Left forelimb (tissue), 1 donor: Measurements from ENCODE around the gene COL19A1.
"Not testable (repeated sequence)": the region's sequence is repeated elsewhere in the genome, so short reads cannot be mapped to it uniquely, and the experiment has no call there.

Experiments used
- DNase-seq: peaks from one replicate; pipeline ENCODE4 v3.0.0-alpha.2; 2018; ENCODE audit warnings: low spot score

COL19A1 gene

DNA sequence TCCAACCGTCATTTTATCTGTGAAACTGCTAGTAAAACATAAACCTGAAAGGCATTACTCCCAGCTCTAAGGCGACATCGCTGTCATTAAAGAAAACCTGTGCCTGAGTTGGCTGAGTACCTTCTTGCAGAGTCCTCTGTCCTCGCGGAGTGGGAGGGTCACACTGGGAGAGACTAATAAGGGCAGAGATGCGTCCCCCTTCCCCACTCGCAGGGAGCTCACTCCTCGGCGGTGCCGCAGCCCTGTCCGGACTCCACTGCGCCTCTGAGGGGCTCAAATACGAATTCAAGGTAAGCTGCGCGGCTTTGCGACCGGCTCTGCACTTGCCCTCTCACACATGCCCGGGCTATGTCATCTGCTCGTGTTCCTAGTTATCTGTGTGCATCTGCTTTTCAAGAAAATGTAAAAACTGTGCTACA lies at the start of gene COL19A1:
COL19A1 (plus strand) TSS at position 206 of the 419 bp plus-strand sequence. CDS start 13,012 bp downstream, outside the sequence.
- no peak for DNase-seq

DNA sequence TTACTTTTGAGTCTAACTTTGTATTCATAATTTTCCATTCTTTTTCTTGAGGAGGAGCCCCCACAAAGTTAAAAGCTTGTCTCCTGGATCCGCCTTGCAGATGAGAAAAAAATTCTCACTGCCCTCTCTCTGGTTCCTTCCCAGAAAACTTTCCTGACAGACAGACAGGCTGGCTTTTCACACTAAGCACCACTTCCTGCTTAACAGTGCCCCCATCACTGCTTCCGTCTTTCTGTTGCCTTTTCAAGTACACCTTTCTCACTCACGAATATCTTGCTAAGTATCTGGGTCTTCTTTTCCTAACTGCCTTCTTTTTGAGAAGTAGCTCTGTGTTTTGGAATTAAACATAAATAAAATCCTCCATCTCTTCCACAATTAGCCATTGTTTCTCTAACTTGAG lies 49.8 kb upstream of the COL19A1 start:
- no peak for DNase-seq

DNA sequence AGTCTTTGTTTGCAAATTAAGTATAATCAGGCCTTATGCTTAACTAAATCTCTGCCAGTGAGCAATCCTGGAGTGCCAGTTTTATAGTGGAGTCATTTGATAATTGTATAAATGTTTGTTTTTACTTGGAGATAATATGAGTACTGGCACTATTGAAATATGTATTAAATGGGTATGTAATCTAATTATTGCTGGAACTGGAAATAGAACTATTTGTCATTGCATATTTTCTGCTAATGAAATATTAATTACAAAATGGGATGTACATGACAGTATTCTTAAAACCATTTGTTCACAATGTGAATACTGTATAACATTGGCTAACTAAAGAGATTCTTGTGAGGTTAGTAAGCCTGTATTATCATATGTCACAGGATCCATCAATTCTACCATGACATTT lies 49.0 kb upstream of the COL19A1 start:
- DNase-seq, result no peak

DNA sequence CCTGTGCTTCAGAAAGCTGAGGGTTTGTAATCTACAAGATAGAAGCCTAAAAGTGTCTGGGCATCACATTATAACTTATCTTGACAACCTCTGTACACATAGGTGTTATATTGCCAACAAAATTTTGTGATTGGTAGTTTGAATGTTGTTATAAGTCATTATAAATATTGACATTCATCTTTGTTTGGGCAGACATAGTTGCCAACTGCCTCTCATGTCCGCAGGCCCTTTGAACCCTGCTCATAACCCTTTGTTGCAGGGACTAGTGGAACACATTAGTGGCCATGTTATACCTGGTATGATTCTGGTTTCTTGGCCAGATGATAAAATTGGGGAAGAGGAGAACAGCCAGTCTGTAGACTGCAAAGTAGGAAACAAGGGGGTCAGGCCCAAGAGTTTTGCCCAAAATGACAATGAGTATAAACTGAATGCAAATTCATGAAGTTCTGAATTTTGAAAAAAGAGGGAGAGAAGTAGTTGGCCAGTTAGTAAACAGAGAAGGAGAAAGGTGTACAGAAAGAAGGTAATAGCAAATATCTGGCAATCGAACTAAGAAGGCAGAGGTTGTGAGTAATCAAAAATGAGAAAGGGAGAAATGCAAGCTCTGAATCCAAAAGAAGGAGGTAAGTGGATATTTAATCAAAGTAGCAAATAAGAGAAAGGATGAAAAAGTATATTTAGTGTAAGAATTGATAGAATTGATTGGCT lies 48.0 kb upstream of the COL19A1 start:
- DNase-seq, result no peak

DNA sequence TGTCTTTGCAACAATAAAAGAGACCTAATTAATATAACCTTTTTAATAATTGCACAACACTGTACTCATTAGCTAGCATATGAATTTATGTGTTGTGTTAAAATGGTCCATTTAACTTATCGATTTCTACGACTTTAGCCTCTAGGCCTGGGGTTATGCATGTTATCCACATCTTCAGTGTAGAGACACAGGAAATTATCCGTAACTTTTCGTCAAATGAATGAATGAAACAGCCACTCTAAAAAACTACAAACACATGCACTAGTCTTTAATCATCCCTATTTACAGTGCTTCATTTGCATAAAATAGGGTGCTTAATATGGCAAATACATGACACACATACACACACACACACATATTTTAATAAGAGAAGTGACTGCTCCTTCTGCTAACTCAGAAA lies 47.2 kb upstream of the COL19A1 start:
- DNase-seq, result no peak

DNA sequence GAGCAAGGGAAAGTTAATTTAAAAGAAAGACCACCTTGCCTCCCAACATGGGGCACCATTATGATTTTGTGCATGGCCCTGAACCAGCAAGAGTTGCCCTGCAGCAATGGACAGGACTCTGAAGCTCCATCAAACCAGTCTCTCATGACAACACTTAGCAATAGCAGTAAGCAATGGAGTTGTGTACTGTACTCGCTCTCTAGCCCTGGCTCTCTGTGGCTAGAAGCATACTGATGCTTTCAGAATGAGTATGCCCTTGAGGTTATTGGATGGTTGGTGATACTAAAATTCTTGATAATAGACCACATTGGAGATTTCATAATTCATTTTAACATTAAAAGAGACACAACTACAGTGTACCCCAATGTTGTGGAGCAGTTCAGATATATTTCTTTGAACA lies 46.3 kb upstream of the COL19A1 start:
- DNase-seq, result no peak

DNA sequence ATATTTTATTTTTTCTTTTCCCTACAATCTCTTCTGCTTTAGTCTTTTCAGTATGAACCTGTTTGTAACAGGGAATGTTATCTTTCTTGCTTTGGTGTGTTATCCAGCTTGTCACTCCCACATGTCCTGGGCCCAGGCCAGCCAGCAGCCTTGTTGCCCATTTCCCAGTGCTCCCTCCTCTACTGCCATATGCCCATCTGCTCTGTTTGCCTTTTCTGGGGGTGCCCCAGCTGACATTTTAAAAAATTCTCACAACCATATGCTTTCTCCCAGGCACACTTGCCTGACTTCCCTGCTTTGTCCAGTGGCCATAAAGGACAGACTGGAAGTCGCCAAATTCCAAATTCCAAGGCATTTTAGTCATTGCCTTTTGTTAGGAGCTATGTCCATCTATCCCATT lies 45.9 kb upstream of the COL19A1 start:
- DNase-seq, result no peak

DNA sequence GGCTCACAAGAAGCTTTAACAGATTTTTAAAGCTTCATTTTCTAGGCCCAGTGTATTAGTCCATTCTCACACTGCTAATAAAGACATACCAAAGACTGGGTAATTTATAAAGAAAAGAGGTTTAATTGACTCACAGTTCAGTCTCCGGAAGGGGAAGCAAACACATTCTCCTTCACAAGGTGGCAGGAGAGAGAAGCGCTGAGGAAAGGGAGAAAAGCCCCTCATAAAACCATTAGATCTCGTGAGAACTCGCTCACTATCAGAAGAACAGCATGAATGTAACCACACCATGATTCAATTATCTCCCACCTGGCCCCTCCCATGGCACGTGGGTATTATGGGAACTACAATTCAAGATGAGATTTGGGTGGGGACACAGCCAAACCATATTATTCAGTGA lies 42.0 kb upstream of the COL19A1 start:
- DNase-seq, result not testable (repeated sequence)

DNA sequence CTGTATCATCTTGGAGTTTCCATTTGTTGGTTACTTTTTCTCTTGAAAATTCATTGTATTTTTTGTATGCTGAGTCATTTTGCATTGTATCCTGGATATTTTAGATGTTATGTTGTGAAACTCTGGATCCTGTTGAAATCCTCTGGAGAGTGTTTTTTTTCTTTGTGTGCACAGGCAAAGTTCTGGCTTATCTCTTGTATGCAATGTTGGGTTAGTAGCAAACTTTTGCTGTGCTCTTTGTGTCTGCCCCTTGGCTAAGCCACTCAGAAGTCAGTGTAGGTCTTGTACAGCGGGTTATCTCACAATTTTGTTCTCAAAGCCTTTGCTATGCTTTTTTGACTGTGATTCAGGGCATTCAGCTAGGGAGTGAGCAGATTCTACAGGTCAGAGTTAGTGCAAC lies 40.5 kb upstream of the COL19A1 start:
- no peak for DNase-seq

DNA sequence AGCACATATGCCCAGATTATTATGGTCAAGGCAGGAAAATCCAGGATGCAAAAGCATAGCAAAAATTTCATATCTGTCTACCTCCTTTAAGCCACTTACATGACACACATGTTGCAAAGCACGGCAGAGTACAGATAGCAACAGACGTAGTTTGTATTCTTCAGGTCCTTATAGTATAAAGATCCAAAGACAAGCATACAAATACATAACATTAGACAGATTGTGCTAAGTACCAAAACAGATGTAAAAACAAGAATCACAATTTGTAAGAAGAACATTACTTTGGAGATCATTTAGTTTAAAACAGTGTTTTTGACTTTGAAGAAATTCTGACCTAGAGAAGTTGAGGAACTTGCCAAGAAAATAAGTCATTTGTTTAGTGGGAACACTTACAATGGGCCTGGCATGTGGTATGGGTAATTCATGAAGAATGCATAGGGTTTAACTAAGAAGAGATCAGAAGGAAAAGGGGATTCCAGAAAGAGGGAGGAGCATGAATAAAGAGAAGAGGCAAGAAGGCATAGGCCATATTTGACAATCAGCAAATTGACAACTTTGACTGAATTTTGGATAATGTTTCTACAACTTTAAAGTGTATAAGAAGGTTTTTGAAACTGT lies 39.0 kb upstream of the COL19A1 start:
- no peak for DNase-seq

DNA sequence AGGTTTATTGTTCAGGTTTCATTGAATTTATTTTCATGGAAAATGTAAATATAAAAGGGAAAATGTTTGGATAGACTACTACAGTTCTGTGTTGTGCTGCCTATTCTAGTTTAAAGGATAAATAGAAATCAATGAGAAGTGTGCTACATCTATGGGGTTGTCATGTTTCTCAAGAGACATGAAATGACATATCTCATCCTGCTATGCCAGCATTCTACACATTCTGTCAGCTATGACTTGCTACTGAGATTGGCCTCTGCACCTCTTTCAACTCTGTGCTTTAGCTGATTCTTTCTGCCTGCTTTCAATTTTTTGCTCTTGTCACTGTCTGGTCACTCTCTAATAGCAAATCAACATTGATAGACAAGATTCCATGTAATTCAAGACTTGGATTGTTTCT lies 33.8 kb upstream of the COL19A1 start:
- no peak for DNase-seq

DNA sequence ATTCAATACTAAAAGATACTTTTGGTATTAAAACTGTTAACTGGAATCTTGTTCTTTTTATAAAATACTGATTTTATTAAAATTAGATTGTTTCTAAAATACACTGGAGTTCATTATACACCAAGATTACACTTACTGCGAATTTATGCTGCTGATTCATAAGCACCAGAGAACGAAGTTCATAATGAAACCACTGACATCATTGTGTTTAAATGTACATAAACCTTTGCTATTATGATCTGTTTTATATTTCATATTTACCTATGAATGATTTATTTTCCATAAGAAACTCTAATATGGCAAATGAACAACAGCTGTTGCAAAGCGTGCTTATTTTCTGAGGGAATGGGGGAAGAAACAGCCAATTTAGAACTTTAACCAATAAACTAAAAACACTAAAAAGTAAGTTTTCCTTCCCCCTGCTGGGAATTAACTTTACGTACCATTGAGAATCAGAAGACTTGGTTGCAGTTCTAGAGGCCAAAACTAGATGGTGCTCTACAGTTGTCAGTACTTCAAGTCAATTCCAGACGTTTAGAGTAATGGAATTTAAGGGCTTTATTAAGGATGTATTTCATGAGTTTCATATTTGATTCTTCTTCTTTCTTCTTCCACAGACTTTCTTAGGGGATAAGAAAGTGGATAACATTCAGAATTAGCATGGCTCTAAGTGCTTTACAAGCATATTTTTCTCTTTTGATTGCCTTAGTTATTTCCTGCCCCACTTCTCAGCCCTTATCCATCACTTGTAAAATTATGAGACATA lies 30.8 kb upstream of the COL19A1 start:
- DNase-seq, result no peak

DNA sequence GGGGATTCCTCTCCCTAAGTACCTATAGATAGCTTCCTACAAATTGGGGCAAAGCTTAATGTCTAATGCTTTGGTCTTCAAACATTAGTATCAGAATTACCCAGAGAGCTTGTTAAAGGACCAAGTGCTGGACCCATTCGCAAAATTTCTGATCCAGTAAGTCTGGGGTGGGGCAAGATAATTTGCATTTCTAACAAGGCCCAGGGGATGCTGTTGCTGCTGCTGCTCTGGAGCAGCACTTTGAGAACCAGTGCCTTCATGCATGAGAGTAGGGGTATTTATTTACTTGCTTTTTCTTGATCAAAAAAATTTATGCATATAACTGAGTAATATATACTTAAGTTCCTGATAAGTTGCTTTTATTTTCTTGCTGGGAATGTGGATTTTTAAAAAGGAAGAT lies 24.5 kb upstream of the COL19A1 start:
- no peak for DNase-seq

DNA sequence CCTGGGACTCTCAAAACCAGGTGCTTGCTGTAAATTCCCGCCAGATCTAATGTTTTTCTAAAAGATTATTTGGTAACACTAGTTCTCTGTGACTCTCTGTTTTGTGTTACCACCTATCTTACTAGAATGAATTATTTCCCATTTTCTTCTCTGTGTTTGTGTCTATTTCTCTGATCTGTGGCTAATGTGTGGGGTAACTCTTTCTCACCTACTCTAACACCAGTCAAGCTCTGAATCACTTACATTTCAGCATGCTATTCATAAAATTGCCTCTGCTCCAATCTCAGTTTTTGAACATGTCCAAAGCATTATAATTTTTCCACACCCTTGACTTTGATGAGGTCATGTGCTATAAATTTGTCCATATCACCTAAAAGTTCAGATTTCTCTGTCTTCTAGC lies 23.2 kb upstream of the COL19A1 start:
- no peak for DNase-seq

DNA sequence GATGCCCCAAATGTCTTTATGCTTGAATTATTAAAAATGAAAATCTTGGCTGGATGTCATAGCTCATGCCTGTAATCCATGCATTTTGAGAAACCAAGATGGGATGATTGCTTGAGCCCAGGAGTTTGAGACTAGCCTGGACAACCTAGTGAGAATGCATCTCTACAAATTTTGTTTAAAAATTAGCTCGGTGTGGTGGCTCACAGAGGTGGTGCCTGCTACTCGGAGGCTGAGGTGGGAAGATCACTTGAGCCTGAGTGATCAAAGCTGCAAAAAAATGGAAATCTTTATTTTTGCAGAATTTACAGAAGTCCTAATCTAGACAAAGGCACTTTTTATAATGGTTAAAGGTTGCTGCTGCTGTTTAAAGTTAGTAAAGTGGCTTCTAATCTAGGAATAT lies 20.0 kb upstream of the COL19A1 start:
- DNase-seq, result no peak

DNA sequence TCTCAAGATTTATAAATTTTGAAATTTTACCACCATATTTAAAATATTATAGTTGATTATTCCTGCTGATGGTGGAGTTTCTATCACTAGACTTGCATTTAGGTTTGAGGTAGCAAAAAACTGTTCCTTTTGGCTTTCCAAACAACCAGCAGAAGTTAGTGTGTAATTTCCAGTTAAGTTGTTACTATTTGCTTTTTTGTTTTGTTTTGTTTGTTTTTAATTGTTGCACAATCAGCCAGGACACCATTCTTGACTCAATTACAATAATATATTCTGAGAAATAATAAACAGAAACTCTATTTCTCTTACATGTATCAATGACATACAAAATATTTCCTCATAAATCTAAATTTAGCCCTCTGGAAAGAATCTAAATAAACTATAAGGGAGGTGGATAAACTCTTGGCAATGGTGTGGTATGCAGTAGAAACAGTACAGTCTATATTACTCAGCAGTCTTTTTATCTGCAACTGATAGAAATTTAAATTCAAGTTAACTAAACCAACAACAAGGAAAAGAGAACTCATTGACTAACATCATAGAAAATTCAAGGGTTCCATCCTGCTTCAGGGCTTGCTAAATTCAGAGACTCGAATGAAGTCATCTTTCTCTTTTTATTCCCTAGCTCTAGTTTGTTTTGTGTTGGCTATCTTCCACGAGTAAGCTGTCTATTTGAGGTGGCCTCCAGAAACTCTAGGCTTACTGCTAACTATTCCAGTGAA lies 19.4 kb upstream of the COL19A1 start:
- DNase-seq, result no peak

DNA sequence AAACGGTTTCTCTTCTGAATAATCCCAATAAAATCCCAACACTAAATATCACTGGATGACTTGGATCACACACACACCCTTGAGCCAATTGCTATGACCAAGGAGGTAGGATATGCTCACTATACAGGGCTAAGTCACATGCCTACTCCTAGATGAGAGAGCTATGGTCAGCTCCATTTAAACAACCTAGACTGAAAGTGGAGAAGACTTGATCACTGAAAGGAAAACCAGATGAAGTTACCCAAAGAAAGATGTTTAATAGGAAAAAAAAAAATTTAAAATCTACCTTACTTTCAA lies 18.9 kb upstream of the COL19A1 start:
- no peak for DNase-seq

DNA sequence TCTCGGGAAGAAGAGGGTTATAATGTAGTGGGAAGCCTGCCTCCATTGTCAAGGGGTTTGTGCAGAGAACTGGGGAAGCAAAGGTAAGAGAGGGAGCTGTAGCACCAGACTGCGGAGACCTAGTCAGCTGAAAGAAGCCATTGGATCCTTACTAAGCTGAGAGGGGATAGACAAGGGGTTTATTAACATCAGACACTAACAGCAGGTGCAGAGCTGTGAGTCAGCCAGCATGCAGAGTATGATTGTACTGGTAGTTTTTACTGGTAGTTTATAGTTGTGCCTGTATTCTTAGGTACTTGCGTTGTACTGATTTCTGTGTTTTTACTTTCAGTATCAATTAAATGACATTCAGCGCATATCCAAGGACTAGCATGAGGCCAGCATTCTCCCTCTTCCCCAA lies 17.8 kb upstream of the COL19A1 start:
- no peak for DNase-seq

DNA sequence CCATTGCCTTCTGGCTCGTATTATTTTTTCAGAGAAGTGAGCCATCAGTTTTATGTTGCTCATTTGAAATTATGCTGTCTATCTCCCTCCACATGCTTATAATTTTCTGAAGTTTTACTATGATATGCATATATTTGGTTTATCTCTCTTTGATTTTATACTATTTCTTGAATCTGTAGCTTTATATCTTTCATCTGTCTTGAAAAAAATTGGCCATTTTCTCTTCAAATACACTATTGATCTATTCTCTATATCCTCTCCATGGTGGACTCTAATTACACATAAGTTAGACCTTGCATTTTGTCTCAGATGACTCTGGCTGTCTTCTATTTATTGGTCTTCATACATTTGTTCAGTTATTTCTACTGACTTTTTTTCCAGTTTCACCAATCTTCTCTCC lies 13.7 kb upstream of the COL19A1 start:
- no peak for DNase-seq

DNA sequence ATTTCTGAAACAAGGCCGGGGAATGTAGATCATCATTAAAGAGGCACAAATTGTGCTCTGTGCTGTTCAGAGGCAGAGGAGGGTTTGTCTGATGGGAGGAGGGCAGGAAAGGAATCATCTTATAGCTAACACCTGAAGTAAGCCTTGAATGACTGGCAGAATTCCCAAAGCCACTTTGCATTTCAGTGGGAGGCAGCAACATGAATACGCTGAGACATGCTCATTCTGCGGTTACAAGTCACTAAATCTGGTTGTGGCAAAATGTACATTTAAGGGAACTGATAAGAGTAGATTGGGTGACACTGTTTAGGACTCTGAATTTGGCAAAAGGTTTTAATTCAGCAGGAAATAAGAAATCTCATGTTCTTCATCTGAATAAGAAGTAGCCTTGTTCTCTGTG lies 4.4 kb upstream of the COL19A1 start:
- DNase-seq, result no peak

DNA sequence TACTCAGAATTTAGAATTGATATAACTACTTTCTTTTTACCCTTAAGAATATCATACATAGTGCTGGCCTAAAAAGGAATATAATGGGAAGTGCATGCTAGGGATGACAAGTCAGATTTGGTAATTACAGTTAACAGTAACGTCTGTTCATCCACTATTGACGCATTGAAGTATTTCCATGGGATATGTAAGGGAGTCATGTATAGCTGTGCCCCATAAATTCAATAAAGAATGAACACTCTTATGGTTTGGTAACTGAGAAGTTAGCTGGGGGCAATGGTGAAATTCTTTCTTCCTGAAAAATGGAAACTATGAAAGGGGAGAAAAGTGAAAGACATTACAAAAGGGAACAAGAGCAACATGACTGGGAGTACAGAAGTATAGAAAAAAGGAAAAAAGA lies 2.6 kb upstream of the COL19A1 start:
- DNase-seq, result no peak

DNA sequence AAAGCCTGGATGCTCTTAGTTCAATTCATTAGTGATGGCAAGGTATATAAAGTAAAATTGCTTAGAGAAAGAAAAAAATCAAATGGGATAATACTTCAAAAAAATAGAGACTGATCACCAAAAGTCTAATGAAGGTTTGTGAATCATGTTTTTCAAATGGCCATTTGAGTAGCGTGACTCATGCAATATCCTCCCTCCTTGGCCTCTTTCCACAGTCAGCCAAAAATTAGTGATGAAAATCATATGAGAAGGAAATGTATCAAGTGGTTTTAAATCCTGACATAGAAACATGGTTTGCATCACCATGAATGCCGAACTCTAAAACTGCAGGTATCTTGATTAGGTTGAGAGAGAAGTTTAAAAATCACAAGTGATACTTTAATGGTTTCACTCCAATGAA lies 1.2 kb upstream of the COL19A1 start:
- no peak for DNase-seq
